T-cell (primary cell): ENCODE data around the gene PLBD2. TPM values are rescaled to one million over a fixed set of nuclear protein-coding genes. Genes with fewer than 3 reads are reported as not detected.

Experiments
- ATAC-seq, 4 experiments: fragments of 200-7000 bp in 3 of 4; fragments of 150-1000 bp in 1 of 4; cut with Tn5 transposase; replicated peaks in 1 of 4; 1 replicate in 3 of 4; 2 replicates in 1 of 4; pipeline ENCODE4 v1.10.0; 2021; ENCODE audit warnings: moderate library complexity in 3 of 4, mild to moderate bottlenecking in 2 of 4, moderate number of reproducible peaks in 1 of 4
- CTCF ChIA-PET, 2 donors: fragments of 300-600 bp; sonication (Branson Sonifier 250); formaldehyde crosslinking; loops; one replicate each; lab custom pipeline; 2022; ENCODE audit warnings: antibody characterized with exemption in 2 of 2; lab: Charles Lee
- POLR2A ChIA-PET, 2 donors: fragments of 300-600 bp; sonication (Branson Sonifier 250); formaldehyde crosslinking; loops; one replicate each; lab custom pipeline; 2022; ENCODE audit warnings: antibody characterized with exemption in 2 of 2; lab: Charles Lee
- DNase-seq, 35 experiments: peaks; one replicate each; pipeline versions ENCODE4 v3.0.0 to v3.0.0-alpha.2; 2013 to 2023
- H3K27ac ChIP-seq: one replicate; pipeline ENCODE4 v1.5.1; 2013; ENCODE audit warnings: low read length
- H3K27me3 ChIP-seq, 2 experiments: replicated peaks in 1 of 2; 1 replicate in 1 of 2; 2 replicates in 1 of 2; pipeline versions ENCODE4 v1.6.1 to v1.7.0; 2013; ENCODE audit warnings: low read length in 1 of 2, mixed read lengths in 1 of 2; ENCODE audit not compliant: control insufficient read depth in 2 of 2, insufficient read depth in 2 of 2; ENCODE audit errors: extremely low read depth in 1 of 2
- H3K36me3 ChIP-seq, 2 donors: 1 replicate in 1 of 2; 2 replicates in 1 of 2; pipeline versions ENCODE4 v1.6.1 to v1.7.0; 2013; ENCODE audit warnings: low read length in 1 of 2; ENCODE audit not compliant: control insufficient read depth in 2 of 2, insufficient read depth in 1 of 2; ENCODE audit errors: extremely low read depth in 1 of 2
- H3K4me1 ChIP-seq, 2 experiments: 1 replicate in 1 of 2; 2 replicates in 1 of 2; pipeline versions ENCODE4 v1.6.1 to v1.7.0; 2013; ENCODE audit warnings: low read length in 2 of 2, mixed read lengths in 1 of 2; ENCODE audit not compliant: insufficient read depth in 2 of 2, control insufficient read depth in 1 of 2; ENCODE audit errors: extremely low read depth in 1 of 2
- H3K4me3 ChIP-seq, 2 donors: 1 replicate in 1 of 2; 2 replicates in 1 of 2; pipeline versions ENCODE4 v1.5.1 to v1.7.0; 2013; ENCODE audit warnings: mild to moderate bottlenecking in 2 of 2, low read length in 1 of 2, moderate library complexity in 1 of 2; ENCODE audit not compliant: control insufficient read depth in 1 of 2; ENCODE audit errors: extremely low read depth in 1 of 2
- H3K9me3 ChIP-seq: 2 replicates; pipeline ENCODE4 v1.7.0; 2013
- H3K27ac Mint-ChIP-seq, 2 donors: one replicate each; pipeline ENCODE4 v1.8.0; 2020 to 2021; ENCODE audit warnings: mild to moderate bottlenecking in 2 of 2, mixed read lengths in 2 of 2
- H3K27me3 Mint-ChIP-seq, 2 donors: one replicate each; pipeline ENCODE4 v1.8.0; 2021 to 2022; ENCODE audit warnings: mixed read lengths in 2 of 2
- H3K36me3 Mint-ChIP-seq: one replicate; pipeline ENCODE4 v1.8.0; 2021; ENCODE audit warnings: mixed read lengths
- H3K4me1 Mint-ChIP-seq, 3 donors: one replicate each; pipeline ENCODE4 v1.8.0; 2020 to 2022; ENCODE audit warnings: mixed read lengths in 3 of 3, mild to moderate bottlenecking in 1 of 3
- H3K4me3 Mint-ChIP-seq, 3 donors: one replicate each; pipeline ENCODE4 v1.8.0; 2020 to 2022; ENCODE audit warnings: mild to moderate bottlenecking in 3 of 3, mixed read lengths in 3 of 3, moderate library complexity in 3 of 3
- H3K9me3 Mint-ChIP-seq, 3 donors: one replicate each; pipeline ENCODE4 v1.8.0; 2020 to 2022; ENCODE audit warnings: mixed read lengths in 3 of 3
- WGBS: methylation state at CpG from one replicate; pipeline ENCODE4 v1.1.5; 2013; ENCODE audit warnings: missing lambda C conversion rate; ENCODE audit not compliant: insufficient coverage; 5-methylcytosine and 5-hydroxymethylcytosine counted together
- total RNA-seq, 35 experiments: library from RNA in 6 of 35; stranded (reverse) in 6 of 35; fragments of 120-200 nt in 1 of 35; gene quantifications; one replicate each; pipeline versions ENCODE4 v1.2.1 to v1.2.4 and lab custom pipeline; 2013 to 2026

The PLBD2 gene
- total RNA-seq, 5 donors from 2014 or later (not counting 1 experiment from before 2014, with no cell fraction given), result 14.1 to 19.0 (median 15.1) TPM

- no peak for ATAC-seq
- no peak overlapping the region for H3K27ac Mint-ChIP-seq
- POLR2A ChIA-PET, result no interaction called here
These were observed 32.0 kb downstream of the PLBD2 start for GRCh38 chr12:113390064-113391043.

GRCh38 chr12:113391145-113391544 lies 32.8 kb downstream of the PLBD2 start:
- Histone ChIP-seq H3K4me3 (no peak overlapping the region), H3K9me3 (no peaks in the 10 kb centered on the region), H3K27me3 (no peaks in the 10 kb centered on the region), H3K4me1 (no peaks in the 10 kb centered on the region), H3K36me3 (peaks cover 4 to 13% of the 10 kb centered on the region in 2 donors), H3K27ac (no peak overlapping the region)
- Mint-ChIP-seq H3K4me3 (no peak overlapping the region), H3K27me3 (no peaks in the 10 kb centered on the region), H3K4me1 (no peaks in the 10 kb centered on the region), H3K36me3 (peaks cover 18% of the 10 kb centered on the region), H3K27ac (no peak overlapping the region), H3K9me3 (no peaks in the 10 kb centered on the region)
- WGBS, result no CpG with 5 or more reads among the region's 3 CpGs
- DNase-seq, result no peak
- POLR2A ChIA-PET, result no interaction called here
- CTCF ChIA-PET, result no interaction called here
- ATAC-seq, result no peak

More at GRCh38 chr12:113390064-113391043, 32.0 kb downstream of the PLBD2 start:
- Mint-ChIP-seq H3K36me3 (peaks cover 18% of the 10 kb centered on the region), H3K27me3 (no peaks in the 10 kb centered on the region), H3K4me1 (no peaks in the 10 kb centered on the region), H3K4me3 (no peak overlapping the region), H3K9me3 (no peaks in the 10 kb centered on the region)
- no peak overlapping the region for H3K4me3 ChIP-seq
- H3K36me3 ChIP-seq, result peaks cover 4 to 13% of the 10 kb centered on the region in 2 donors
- H3K4me1 ChIP-seq, result no peaks in the 10 kb centered on the region
- DNase-seq, result no peak
- H3K9me3 ChIP-seq, result no peaks in the 10 kb centered on the region
- H3K27ac ChIP-seq, result no peak overlapping the region
- no peaks in the 10 kb centered on the region for H3K27me3 ChIP-seq
- CTCF ChIA-PET, result no interaction called here
- 88% methylated on average over 5 of the region's 6 CpGs for WGBS

GRCh38 chr12:113391650-113392337 lies 33.4 kb downstream of the PLBD2 start:
- POLR2A ChIA-PET, result no interaction called here

GRCh38 chr12:113392520-113392919 lies 34.1 kb downstream of the PLBD2 start:
- WGBS, result 95% methylated on average over 6 of the region's 7 CpGs
- H3K27me3 ChIP-seq, result peaks cover 0 to 7% of the 10 kb centered on the region in 2 experiments
- H3K27me3 Mint-ChIP-seq, result peaks cover 0 to 2% of the 10 kb centered on the region in 2 donors

More at GRCh38 chr12:113391650-113392337, 33.4 kb downstream of the PLBD2 start:
- Histone ChIP-seq H3K4me3 (no peak overlapping the region), H3K27ac (no peak overlapping the region), H3K36me3 (peaks cover 2 to 12% of the 10 kb centered on the region in 2 donors), H3K4me1 (no peaks in the 10 kb centered on the region), H3K9me3 (no peaks in the 10 kb centered on the region), H3K27me3 (no peaks in the 10 kb centered on the region)
- Mint-ChIP-seq H3K4me3 (no peak overlapping the region), H3K27me3 (no peaks in the 10 kb centered on the region), H3K4me1 (no peaks in the 10 kb centered on the region), H3K27ac (no peak overlapping the region), H3K36me3 (peaks cover 16% of the 10 kb centered on the region), H3K9me3 (no peaks in the 10 kb centered on the region)
- CTCF ChIA-PET, result no interaction called here
- 96% methylated on average over 6 of the region's 9 CpGs for WGBS
- ATAC-seq, result no peak
- DNase-seq, result no peak

GRCh38 chr12:113392988-113393579 lies 34.7 kb downstream of the PLBD2 start:
- no peaks in the 10 kb centered on the region for H3K4me1 Mint-ChIP-seq
- peaks cover 6% of the 10 kb centered on the region for H3K36me3 Mint-ChIP-seq
- DNase-seq (no peak), ATAC-seq (no peak)
- 88% methylated on average over 15 of the region's 17 CpGs for WGBS
- H3K4me1 ChIP-seq, result no peaks in the 10 kb centered on the region
- no peak overlapping the region for H3K4me3 ChIP-seq
- peaks cover 0 to 12% of the 10 kb centered on the region in 2 experiments for H3K27me3 ChIP-seq
- no peaks in the 10 kb centered on the region for H3K9me3 ChIP-seq
- H3K4me3 Mint-ChIP-seq, result no peak overlapping the region
- POLR2A ChIA-PET, result no interaction called here
- peaks cover 0 to 3% of the 10 kb centered on the region in 2 donors for H3K36me3 ChIP-seq
- no peak overlapping the region for H3K27ac ChIP-seq
- peaks cover 0 to 3% of the 10 kb centered on the region in 2 donors for H3K27me3 Mint-ChIP-seq
- no peaks in the 10 kb centered on the region for H3K9me3 Mint-ChIP-seq
- CTCF ChIA-PET, result no interaction called here
- no peak overlapping the region for H3K27ac Mint-ChIP-seq

More at GRCh38 chr12:113392520-113392919, 34.1 kb downstream of the PLBD2 start:
- Histone ChIP-seq H3K4me3 (no peak overlapping the region), H3K4me1 (no peaks in the 10 kb centered on the region), H3K9me3 (no peaks in the 10 kb centered on the region), H3K27ac (no peak overlapping the region), H3K36me3 (peaks cover 0 to 6% of the 10 kb centered on the region in 2 donors)
- H3K36me3 Mint-ChIP-seq, result peaks cover 8% of the 10 kb centered on the region
- CTCF ChIA-PET, result no interaction called here
- DNase-seq, result no peak
- no peaks in the 10 kb centered on the region for H3K9me3 Mint-ChIP-seq
- H3K4me3 Mint-ChIP-seq, result no peak overlapping the region
- H3K4me1 Mint-ChIP-seq, result no peaks in the 10 kb centered on the region
- POLR2A ChIA-PET, result no interaction called here
- no peak overlapping the region for H3K27ac Mint-ChIP-seq
- ATAC-seq, result no peak

GRCh38 chr12:113393749-113394148 lies 35.4 kb downstream of the PLBD2 start:
- H3K36me3 Mint-ChIP-seq, result peaks cover 3% of the 10 kb centered on the region
- H3K9me3 Mint-ChIP-seq, result no peaks in the 10 kb centered on the region
- no peak overlapping the region for H3K27ac ChIP-seq
- H3K4me3 ChIP-seq, result no peak overlapping the region
- H3K4me1 ChIP-seq, result no peaks in the 10 kb centered on the region
- ChIA-PET POLR2A (no interaction called here), CTCF (no interaction called here)
- no peaks in the 10 kb centered on the region for H3K36me3 ChIP-seq
- no peaks in the 10 kb centered on the region for H3K9me3 ChIP-seq
- no peak for DNase-seq
- H3K27ac Mint-ChIP-seq, result no peak overlapping the region
- 86% methylated on average over 5 of the region's 5 CpGs for WGBS
- H3K4me3 Mint-ChIP-seq, result no peak overlapping the region
- H3K4me1 Mint-ChIP-seq, result no peaks in the 10 kb centered on the region
- peaks cover 0 to 16% of the 10 kb centered on the region in 2 experiments for H3K27me3 ChIP-seq
- H3K27me3 Mint-ChIP-seq, result peaks cover 0 to 3% of the 10 kb centered on the region in 2 donors
- no peak for ATAC-seq
